WTC11 (cell line): ENCODE results near the gene CPT1C. TPM values are rescaled to one million over a fixed set of nuclear protein-coding genes. Genes with fewer than 3 reads are reported as not detected.

Source experiments
- ATAC-seq: fragments of 200-7000 bp; cut with Tn5 transposase; 2 replicates; pipeline ENCODE4 v1.10.0; 2021; ENCODE audit warnings: mild to moderate bottlenecking, moderate library complexity
- CTCF ChIA-PET: fragments of 300-600 bp; sonication (Branson Sonifier 250); formaldehyde crosslinking; loops from one replicate; lab custom pipeline; 2021; ENCODE audit warnings: antibody characterized with exemption; lab: Charles Lee
- POLR2A ChIA-PET: fragments of 350-600 bp; sonication (Branson Sonifier 250); formaldehyde crosslinking; loops from one replicate; lab custom pipeline; 2021; ENCODE audit warnings: antibody characterized with exemption; lab: Charles Lee
- DNase-seq: peaks from one replicate; pipeline ENCODE4 v3.0.0; 2021; ENCODE audit warnings: low spot score
- H3K27ac Mint-ChIP-seq: 2 replicates; pipeline ENCODE4 v1.8.0; 2021; ENCODE audit warnings: mixed read lengths
- H3K27me3 Mint-ChIP-seq: 2 replicates; pipeline ENCODE4 v1.8.0; 2021; ENCODE audit warnings: low read depth, mild to moderate bottlenecking, moderate library complexity, mixed read lengths
- H3K36me3 Mint-ChIP-seq: 2 replicates; pipeline ENCODE4 v1.8.0; 2021; ENCODE audit warnings: mixed read lengths
- H3K4me1 Mint-ChIP-seq: 2 replicates; pipeline ENCODE4 v1.8.0; 2022; ENCODE audit warnings: mixed read lengths
- H3K4me3 Mint-ChIP-seq: 2 replicates; pipeline ENCODE4 v1.8.0; 2021; ENCODE audit warnings: mild to moderate bottlenecking, moderate library complexity, mixed read lengths
- H3K9me3 Mint-ChIP-seq: 2 replicates; pipeline ENCODE4 v1.8.0; 2021; ENCODE audit warnings: mixed read lengths
- AR ChIP-seq: fragments of 250-450 bp; sonication (Bioruptor Pico); IDR thresholded peaks from 2 replicates; pipeline ENCODE4 v1.9.0; 2021; ENCODE audit warnings: mild to moderate bottlenecking
- EMX1 ChIP-seq: fragments of 250-450 bp; sonication (Bioruptor Pico); IDR thresholded peaks from 2 replicates; pipeline ENCODE4 v1.8.0; 2021; ENCODE audit warnings: mild to moderate bottlenecking
- FOXJ3 ChIP-seq: sonication (generic); formaldehyde crosslinking; IDR thresholded peaks from 2 replicates; pipeline ENCODE4 v1.9.0; 2021; ENCODE audit warnings: missing genetic modification reagents, mild to moderate bottlenecking, borderline replicate concordance
- GABPB1 ChIP-seq: sonication (generic); formaldehyde crosslinking; IDR thresholded peaks from 2 replicates; pipeline ENCODE4 v1.8.1; 2023; ENCODE audit warnings: mild to moderate bottlenecking, missing genetic modification reagents
- HMGXB4 ChIP-seq: sonication (generic); formaldehyde crosslinking; IDR thresholded peaks from 2 replicates; pipeline ENCODE4 v1.8.1; 2023; ENCODE audit warnings: mild to moderate bottlenecking, moderate library complexity, missing genetic modification reagents
- IRF1 ChIP-seq: sonication (generic); formaldehyde crosslinking; IDR thresholded peaks from 2 replicates; pipeline ENCODE4 v1.8.0; 2023; ENCODE audit warnings: missing genetic modification reagents
- JAZF1 ChIP-seq: fragments of 250-450 bp; sonication (Bioruptor Pico); IDR thresholded peaks from 2 replicates; pipeline ENCODE4 v1.9.0; 2021; ENCODE audit warnings: moderate library complexity, mild to moderate bottlenecking, inconsistent platforms
- JUN ChIP-seq: sonication (generic); formaldehyde crosslinking; IDR thresholded peaks from 2 replicates; pipeline ENCODE4 v1.8.0; 2023; ENCODE audit warnings: mild to moderate bottlenecking, missing genetic modification reagents
- KAT7 ChIP-seq: sonication (generic); formaldehyde crosslinking; IDR thresholded peaks from 2 replicates; pipeline ENCODE4 v1.8.1; 2023; ENCODE audit warnings: missing genetic modification reagents, mild to moderate bottlenecking, borderline replicate concordance
- MAX ChIP-seq: sonication (generic); formaldehyde crosslinking; IDR thresholded peaks from 2 replicates; pipeline ENCODE4 v1.8.0; 2022; ENCODE audit warnings: mild to moderate bottlenecking, missing genetic modification reagents
- NFE2L1 ChIP-seq: sonication (generic); formaldehyde crosslinking; IDR thresholded peaks from 2 replicates; pipeline ENCODE4 v1.8.1; 2023; ENCODE audit warnings: missing genetic modification reagents
- NR2C2 ChIP-seq: sonication (generic); formaldehyde crosslinking; IDR thresholded peaks from 2 replicates; pipeline ENCODE4 v1.8.0; 2022; ENCODE audit warnings: mild to moderate bottlenecking, missing genetic modification reagents
- OVOL2 ChIP-seq: fragments of 250-450 bp; sonication (Bioruptor Pico); IDR thresholded peaks from 2 replicates; pipeline ENCODE4 v1.9.0; 2021; ENCODE audit warnings: mild to moderate bottlenecking, borderline replicate concordance
- PRDM15 ChIP-seq: sonication (generic); formaldehyde crosslinking; IDR thresholded peaks from 2 replicates; pipeline ENCODE4 v1.8.0; 2022; ENCODE audit warnings: missing genetic modification reagents
- PREB ChIP-seq: sonication (generic); formaldehyde crosslinking; IDR thresholded peaks from 2 replicates; pipeline ENCODE4 v1.8.1; 2022; ENCODE audit warnings: mild to moderate bottlenecking, missing genetic modification reagents, moderate library complexity, borderline replicate concordance
- ZBTB21 ChIP-seq: sonication (generic); formaldehyde crosslinking; IDR thresholded peaks from 2 replicates; pipeline ENCODE4 v1.8.1; 2023; ENCODE audit warnings: mild to moderate bottlenecking, missing genetic modification reagents, borderline replicate concordance
- ZNF138 ChIP-seq: sonication (generic); formaldehyde crosslinking; conservative IDR thresholded peaks from 2 replicates; pipeline ENCODE4 v1.8.1; 2022; ENCODE audit warnings: mild to moderate bottlenecking, moderate library complexity, missing genetic modification reagents
- ZNF416 ChIP-seq: fragments of 250-450 bp; sonication (Bioruptor Pico); IDR thresholded peaks from 2 replicates; pipeline ENCODE4 v1.9.0; 2021; ENCODE audit warnings: mild to moderate bottlenecking, inconsistent platforms
- total RNA-seq: library from RNA; stranded (reverse); gene quantifications from 3 replicates; pipeline ENCODE4 v1.2.3, GENCODE V29; 2021

The CPT1C gene
- total RNA-seq, 1 experiment from 2014 or later = 74.6 TPM

- ChIA-PET POLR2A (no interaction called here), CTCF (no interaction called here)
- no peak overlapping the region for H3K4me3 Mint-ChIP-seq
- no peaks in the 10 kb centered on the region for H3K4me1 Mint-ChIP-seq
- no peaks in the 10 kb centered on the region for H3K9me3 Mint-ChIP-seq
- ATAC-seq = no peak
- H3K36me3 Mint-ChIP-seq = peaks cover 39% of the 10 kb centered on the region
- H3K27ac Mint-ChIP-seq = no peak overlapping the region
- no peak for DNase-seq
- no peaks in the 10 kb centered on the region for H3K27me3 Mint-ChIP-seq
- TF ChIP-seq EMX1 (CRISPR knock-in tag) = no peak
- no peak for TF ChIP-seq FOXJ3 (CRISPR knock-in tag)
- TF ChIP-seq NFE2L1 = no peak
- TF ChIP-seq AR (CRISPR knock-in tag) = no peak
- TF ChIP-seq, all 79 proteins: peak for 0
These were observed 15.0 kb downstream of the CPT1C start for GRCh38 chr19:49705919-49706318.

- Mint-ChIP-seq H3K27ac (no peak overlapping the region), H3K36me3 (peaks cover 52% of the 10 kb centered on the region), H3K4me3 (no peak overlapping the region), H3K27me3 (no peaks in the 10 kb centered on the region; the same call in 1 of the 2 replicates), H3K9me3 (peaks cover 6% of the 10 kb centered on the region; the same call in 1 of the 2 replicates), H3K4me1 (0 out of 2 replicates have a peak, but pooled peaks cover 4% of the 10 kb centered on the region)
- TF ChIP-seq IRF1 (no peak), OVOL2 (CRISPR knock-in tag) (no peak), JUN (CRISPR knock-in tag) (no peak), ZBTB21 (CRISPR knock-in tag) (no peak), JAZF1 (CRISPR knock-in tag) (no peak), MAX (no peak), GABPB1 (CRISPR knock-in tag) (no peak), ZNF138 (CRISPR knock-in tag) (no peak), ZNF416 (CRISPR knock-in tag) (no peak), HMGXB4 (CRISPR knock-in tag) (no peak), NR2C2 (CRISPR knock-in tag) (no peak), KAT7 (no peak)
- DNase-seq (no peak), ATAC-seq (no peak)
- ChIA-PET POLR2A (no interaction called here), CTCF (no interaction called here)
These were observed 19.5 kb downstream of the CPT1C start for GRCh38 chr19:49710372-49710951.

GRCh38 chr19:49712397-49712859, 21.5 kb downstream of the CPT1C start:
- peak; percentile 89 for TF ChIP-seq PRDM15 (CRISPR knock-in tag)
- TF ChIP-seq PREB (CRISPR knock-in tag) = no peak
- TF ChIP-seq, all 79 proteins: peak for 1
- Mint-ChIP-seq H3K4me3 (no peak overlapping the region; the same call in 1 of the 2 replicates), H3K4me1 (0 out of 2 replicates have a peak, but pooled peaks cover 4% of the 10 kb centered on the region), H3K27ac (no peak overlapping the region), H3K36me3 (peaks cover 43% of the 10 kb centered on the region), H3K27me3 (no peaks in the 10 kb centered on the region; the same call in 1 of the 2 replicates), H3K9me3 (peaks cover 6% of the 10 kb centered on the region; the same call in 1 of the 2 replicates)
- ATAC-seq = peak; percentile 98
- ChIA-PET POLR2A (no interaction called here), CTCF (no interaction called here)
- peak; percentile 93 for DNase-seq
